Measurements from ENCODE around the gene MAPK10.

MAPK10 gene

GRCh38 chr4:86117705-86118302, 242.0 kb downstream of the MAPK10 start:
- H3K4me3 ChIP-seq (ENCODE audit: low read depth, low read length): no peak overlapping the region
- H3K27me3 ChIP-seq (ENCODE audit: control insufficient read depth, insufficient read depth, low read length): no peaks in the 10 kb centered on the region
- H3K27ac ChIP-seq (ENCODE audit: low read depth, low read length): no peak overlapping the region
- H3K36me3 ChIP-seq (ENCODE audit: control insufficient read depth, insufficient read depth, low read length): no peaks in the 10 kb centered on the region
- no peaks in the 10 kb centered on the region for H3K4me1 ChIP-seq (ENCODE audit: control insufficient read depth, insufficient read depth, low read length)
- H3K9ac ChIP-seq (ENCODE audit: low read depth, low read length): no peak overlapping the region
- no peaks in the 10 kb centered on the region for H3K9me3 ChIP-seq (ENCODE audit: control insufficient read depth, insufficient read depth, low read length)

GRCh38 chr4:86114563-86114962, 245.3 kb downstream of the MAPK10 start:
- H3K9ac ChIP-seq (ENCODE audit: low read depth, low read length): no peak overlapping the region
- H3K27me3 ChIP-seq (ENCODE audit: control insufficient read depth, insufficient read depth, low read length): no peaks in the 10 kb centered on the region
- H3K36me3 ChIP-seq (ENCODE audit: control insufficient read depth, insufficient read depth, low read length): no peaks in the 10 kb centered on the region
- H3K4me1 ChIP-seq (ENCODE audit: control insufficient read depth, insufficient read depth, low read length): no peaks in the 10 kb centered on the region
- H3K4me3 ChIP-seq (ENCODE audit: low read depth, low read length): no peak overlapping the region
- no peaks in the 10 kb centered on the region; the same call in 1 of the 2 replicates for H3K9me3 ChIP-seq (ENCODE audit: control insufficient read depth, insufficient read depth, low read length)
- H3K27ac ChIP-seq (ENCODE audit: low read depth, low read length): no peak overlapping the region

GRCh38 chr4:86108834-86109233, 251.0 kb downstream of the MAPK10 start:
- peak overlapping the region; percentile 24 for H3K27ac ChIP-seq (ENCODE audit: low read depth, low read length)
- no peaks in the 10 kb centered on the region; the same call in 1 of the 2 replicates for H3K9me3 ChIP-seq (ENCODE audit: control insufficient read depth, insufficient read depth, low read length)
- H3K4me3 ChIP-seq (ENCODE audit: low read depth, low read length): no peak overlapping the region
- no peaks in the 10 kb centered on the region for H3K36me3 ChIP-seq (ENCODE audit: control insufficient read depth, insufficient read depth, low read length)
- H3K9ac ChIP-seq (ENCODE audit: low read depth, low read length): no peak overlapping the region
- 0 out of 2 replicates have a peak, but pooled peaks cover 9% of the 10 kb centered on the region for H3K4me1 ChIP-seq (ENCODE audit: control insufficient read depth, insufficient read depth, low read length)
- no peaks in the 10 kb centered on the region for H3K27me3 ChIP-seq (ENCODE audit: control insufficient read depth, insufficient read depth, low read length)

GRCh38 chr4:86108137-86108536, 251.7 kb downstream of the MAPK10 start:
- Histone ChIP-seq H3K36me3 (ENCODE audit: control insufficient read depth, insufficient read depth, low read length) (no peaks in the 10 kb centered on the region), H3K9ac (ENCODE audit: low read depth, low read length) (no peak overlapping the region), H3K9me3 (ENCODE audit: control insufficient read depth, insufficient read depth, low read length) (no peaks in the 10 kb centered on the region; the same call in 1 of the 2 replicates), H3K27ac (ENCODE audit: low read depth, low read length) (peak overlapping the region; percentile 48), H3K4me1 (ENCODE audit: control insufficient read depth, insufficient read depth, low read length) (0 out of 2 replicates have a peak, but pooled peaks cover 9% of the 10 kb centered on the region), H3K4me3 (ENCODE audit: low read depth, low read length) (no peak overlapping the region), H3K27me3 (ENCODE audit: control insufficient read depth, insufficient read depth, low read length) (no peaks in the 10 kb centered on the region)

GRCh38 chr4:86107112-86107511, 252.7 kb downstream of the MAPK10 start:
- Histone ChIP-seq H3K9me3 (ENCODE audit: control insufficient read depth, insufficient read depth, low read length) (no peaks in the 10 kb centered on the region), H3K4me3 (ENCODE audit: low read depth, low read length) (no peak overlapping the region), H3K4me1 (ENCODE audit: control insufficient read depth, insufficient read depth, low read length) (0 out of 2 replicates have a peak, but pooled peaks cover 9% of the 10 kb centered on the region), H3K27me3 (ENCODE audit: control insufficient read depth, insufficient read depth, low read length) (no peaks in the 10 kb centered on the region), H3K9ac (ENCODE audit: low read depth, low read length) (no peak overlapping the region), H3K36me3 (ENCODE audit: control insufficient read depth, insufficient read depth, low read length) (no peaks in the 10 kb centered on the region), H3K27ac (ENCODE audit: low read depth, low read length) (no peak overlapping the region)

GRCh38 chr4:86106475-86106874, 253.4 kb downstream of the MAPK10 start:
- Histone ChIP-seq H3K4me3 (ENCODE audit: low read depth, low read length) (no peak overlapping the region), H3K27me3 (ENCODE audit: control insufficient read depth, insufficient read depth, low read length) (no peaks in the 10 kb centered on the region), H3K4me1 (ENCODE audit: control insufficient read depth, insufficient read depth, low read length) (0 out of 2 replicates have a peak, but pooled peaks cover 9% of the 10 kb centered on the region), H3K27ac (ENCODE audit: low read depth, low read length) (no peak overlapping the region), H3K36me3 (ENCODE audit: control insufficient read depth, insufficient read depth, low read length) (no peaks in the 10 kb centered on the region), H3K9ac (ENCODE audit: low read depth, low read length) (no peak overlapping the region), H3K9me3 (ENCODE audit: control insufficient read depth, insufficient read depth, low read length) (no peaks in the 10 kb centered on the region)

- Histone ChIP-seq H3K9me3 (ENCODE audit: control insufficient read depth, insufficient read depth, low read length) (no peaks in the 10 kb centered on the region), H3K9ac (ENCODE audit: low read depth, low read length) (no peak overlapping the region), H3K4me1 (ENCODE audit: control insufficient read depth, insufficient read depth, low read length) (peaks cover 4% of the 10 kb centered on the region; the same call in 1 of the 2 replicates), H3K27me3 (ENCODE audit: control insufficient read depth, insufficient read depth, low read length) (no peaks in the 10 kb centered on the region), H3K36me3 (ENCODE audit: control insufficient read depth, insufficient read depth, low read length) (no peaks in the 10 kb centered on the region), H3K4me3 (ENCODE audit: low read depth, low read length) (no peak overlapping the region), H3K27ac (ENCODE audit: low read depth, low read length) (no peak overlapping the region)
Observed at GRCh38 chr4:86101841-86102240, 258.0 kb downstream of the MAPK10 start.

- H3K27me3 ChIP-seq (ENCODE audit: control insufficient read depth, insufficient read depth, low read length): no peaks in the 10 kb centered on the region
- no peak overlapping the region for H3K9ac ChIP-seq (ENCODE audit: low read depth, low read length)
- no peak overlapping the region for H3K4me3 ChIP-seq (ENCODE audit: low read depth, low read length)
- H3K27ac ChIP-seq (ENCODE audit: low read depth, low read length): no peak overlapping the region
- H3K36me3 ChIP-seq (ENCODE audit: control insufficient read depth, insufficient read depth, low read length): no peaks in the 10 kb centered on the region
- H3K4me1 ChIP-seq (ENCODE audit: control insufficient read depth, insufficient read depth, low read length): peaks cover 4% of the 10 kb centered on the region; the same call in 1 of the 2 replicates
- no peaks in the 10 kb centered on the region for H3K9me3 ChIP-seq (ENCODE audit: control insufficient read depth, insufficient read depth, low read length)
Observed at GRCh38 chr4:86101410-86101809, 258.4 kb downstream of the MAPK10 start.

- Histone ChIP-seq H3K9ac (ENCODE audit: low read depth, low read length) (no peak overlapping the region), H3K4me1 (ENCODE audit: control insufficient read depth, insufficient read depth, low read length) (peaks cover 4% of the 10 kb centered on the region; the same call in 1 of the 2 replicates), H3K36me3 (ENCODE audit: control insufficient read depth, insufficient read depth, low read length) (no peaks in the 10 kb centered on the region), H3K9me3 (ENCODE audit: control insufficient read depth, insufficient read depth, low read length) (no peaks in the 10 kb centered on the region), H3K27me3 (ENCODE audit: control insufficient read depth, insufficient read depth, low read length) (no peaks in the 10 kb centered on the region), H3K27ac (ENCODE audit: low read depth, low read length) (no peak overlapping the region), H3K4me3 (ENCODE audit: low read depth, low read length) (no peak overlapping the region)
Observed at GRCh38 chr4:86100539-86101215, 259.2 kb downstream of the MAPK10 start.

GRCh38 chr4:86099348-86099747, 260.5 kb downstream of the MAPK10 start:
- Histone ChIP-seq H3K36me3 (ENCODE audit: control insufficient read depth, insufficient read depth, low read length) (no peaks in the 10 kb centered on the region), H3K4me3 (ENCODE audit: low read depth, low read length) (no peak overlapping the region), H3K9ac (ENCODE audit: low read depth, low read length) (no peak overlapping the region), H3K4me1 (ENCODE audit: control insufficient read depth, insufficient read depth, low read length) (peaks cover 4% of the 10 kb centered on the region; the same call in 1 of the 2 replicates), H3K9me3 (ENCODE audit: control insufficient read depth, insufficient read depth, low read length) (no peaks in the 10 kb centered on the region), H3K27me3 (ENCODE audit: control insufficient read depth, insufficient read depth, low read length) (no peaks in the 10 kb centered on the region), H3K27ac (ENCODE audit: low read depth, low read length) (no peak overlapping the region)

GRCh38 chr4:86098691-86099090, 261.2 kb downstream of the MAPK10 start:
- Histone ChIP-seq H3K9ac (ENCODE audit: low read depth, low read length) (no peak overlapping the region), H3K9me3 (ENCODE audit: control insufficient read depth, insufficient read depth, low read length) (no peaks in the 10 kb centered on the region), H3K27me3 (ENCODE audit: control insufficient read depth, insufficient read depth, low read length) (no peaks in the 10 kb centered on the region), H3K27ac (ENCODE audit: low read depth, low read length) (no peak overlapping the region), H3K4me1 (ENCODE audit: control insufficient read depth, insufficient read depth, low read length) (peaks cover 4% of the 10 kb centered on the region; the same call in 1 of the 2 replicates), H3K4me3 (ENCODE audit: low read depth, low read length) (no peak overlapping the region), H3K36me3 (ENCODE audit: control insufficient read depth, insufficient read depth, low read length) (no peaks in the 10 kb centered on the region)

Data from HUES48 (cell line).